Epidermal melanocyte (primary cell): Measurements from ENCODE around the gene PRKAA2.
"Not testable (repeated sequence)": the region's sequence is repeated elsewhere in the genome, so short reads cannot be mapped to it uniquely, and the experiment has no call there.

Experiments used
- DNase-seq: peaks from one replicate; pipeline ENCODE4 v3.0.0; 2011; ENCODE audit warnings: low spot score; ENCODE audit not compliant: insufficient read length

Gene PRKAA2

DNA sequence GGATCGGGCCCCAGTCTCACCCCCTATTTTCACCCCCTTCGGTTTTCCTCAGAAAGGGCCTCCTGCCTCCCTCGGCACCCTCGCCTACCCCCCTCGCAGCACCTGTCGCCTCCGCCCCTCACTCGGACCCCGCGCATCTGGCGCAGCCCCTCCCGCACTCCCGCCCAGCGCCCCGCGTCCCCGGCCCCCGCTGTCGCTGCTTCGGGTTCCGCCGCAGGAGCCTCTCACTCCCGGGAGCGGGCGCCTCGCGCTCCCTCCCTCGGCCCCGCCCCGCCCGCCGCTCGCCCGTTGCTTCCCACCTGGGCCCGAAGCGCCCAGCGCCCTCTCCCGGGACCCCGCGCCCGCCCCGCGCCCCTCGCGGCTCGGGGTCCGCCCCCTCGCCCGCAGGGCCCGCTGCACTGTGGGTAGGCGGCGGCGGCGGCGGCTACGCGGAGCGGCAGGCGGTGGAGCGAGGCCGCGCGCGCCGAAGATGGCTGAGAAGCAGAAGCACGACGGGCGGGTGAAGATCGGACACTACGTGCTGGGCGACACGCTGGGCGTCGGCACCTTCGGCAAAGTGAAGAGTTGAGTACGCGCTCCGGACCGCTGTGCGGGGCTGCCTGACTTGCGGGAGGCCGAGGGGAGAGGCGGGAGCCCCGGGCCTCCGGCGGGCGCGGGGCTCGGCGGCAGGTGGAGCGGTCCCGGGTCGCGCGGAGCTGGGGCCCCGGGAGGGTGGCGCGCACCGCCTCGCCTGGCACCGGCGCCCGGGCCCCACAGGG is at the start of gene PRKAA2:
TSS of gene PRKAA2 (plus strand) at position 396 of the 758 bp plus-strand sequence. CDS start at position 470, 74 bp downstream.
- DNase-seq = no peak

DNA sequence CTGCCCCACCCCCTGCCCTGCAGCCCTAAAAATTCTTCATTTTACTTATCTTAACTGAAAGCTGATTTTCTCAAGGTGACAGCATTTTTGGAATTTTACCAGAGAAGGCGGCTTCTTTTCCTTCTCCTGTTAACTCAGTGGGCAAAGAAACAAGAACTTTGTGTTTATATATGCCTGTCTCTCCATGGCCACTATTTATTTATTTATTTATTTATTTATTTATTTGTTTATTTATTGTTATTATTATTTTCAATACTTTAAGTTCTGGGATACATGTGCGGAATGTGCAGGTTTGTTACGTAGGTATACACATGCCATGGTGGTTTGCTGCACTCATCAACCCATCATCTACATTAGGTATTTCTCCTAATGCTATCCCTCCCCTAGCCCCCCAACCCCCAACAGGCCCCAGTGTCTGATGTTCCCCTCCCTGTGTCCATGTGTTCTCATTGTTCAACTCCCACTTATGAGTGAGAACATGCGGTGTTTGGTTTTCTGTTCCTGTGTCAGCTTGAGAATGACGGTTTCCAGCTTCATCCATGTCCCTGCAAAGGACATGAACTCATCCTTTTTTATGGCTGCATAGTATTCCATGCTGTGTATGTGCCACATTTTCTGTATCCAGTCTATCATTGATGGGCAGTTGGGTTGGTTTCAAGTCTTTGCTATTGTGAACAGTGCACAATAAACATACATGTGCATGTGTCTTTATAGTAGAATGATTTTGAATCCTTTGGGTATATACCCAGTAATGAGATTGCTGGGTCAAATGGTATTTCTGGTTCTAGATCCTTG is 49.5 kb upstream of the PRKAA2 start:
- DNase-seq = not testable (repeated sequence)

DNA sequence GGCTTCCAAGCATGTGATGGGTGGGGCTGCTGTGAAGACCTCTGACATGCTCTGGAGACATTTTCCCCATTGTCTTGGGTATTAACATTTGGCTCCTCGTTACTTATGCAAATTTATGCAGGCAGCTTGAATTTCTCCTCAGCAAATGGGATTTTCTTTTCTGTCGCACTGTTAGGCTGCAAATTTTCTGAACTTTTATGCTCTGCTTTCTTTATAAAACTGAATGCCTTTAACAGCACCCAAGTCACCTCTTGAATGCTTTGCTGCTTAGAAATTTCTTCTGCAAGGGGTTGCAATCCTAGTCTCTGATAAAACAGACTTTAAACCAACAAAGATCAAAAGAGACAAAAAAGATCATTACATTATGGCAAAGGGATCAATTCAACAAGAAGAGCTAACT is 35.0 kb upstream of the PRKAA2 start:
- not testable (repeated sequence) for DNase-seq

DNA sequence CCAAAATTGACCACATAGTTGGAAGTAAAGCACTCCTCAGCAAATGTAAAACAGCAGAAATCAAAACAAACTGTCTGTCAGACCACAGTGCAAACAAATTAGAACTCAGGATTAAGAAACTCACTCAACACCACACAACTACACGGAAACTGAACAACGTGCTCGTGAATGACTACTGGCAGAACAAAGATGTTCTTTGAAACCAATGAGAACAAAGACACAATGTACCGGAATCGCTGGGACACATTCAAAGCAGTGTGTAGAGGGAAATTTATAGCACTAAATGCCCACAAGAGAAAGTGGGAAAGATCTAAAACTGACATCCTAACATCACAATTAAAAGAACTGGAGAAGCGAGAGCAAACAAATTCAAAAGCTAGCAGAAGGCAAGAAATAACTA is 34.3 kb upstream of the PRKAA2 start:
- DNase-seq = not testable (repeated sequence)

DNA sequence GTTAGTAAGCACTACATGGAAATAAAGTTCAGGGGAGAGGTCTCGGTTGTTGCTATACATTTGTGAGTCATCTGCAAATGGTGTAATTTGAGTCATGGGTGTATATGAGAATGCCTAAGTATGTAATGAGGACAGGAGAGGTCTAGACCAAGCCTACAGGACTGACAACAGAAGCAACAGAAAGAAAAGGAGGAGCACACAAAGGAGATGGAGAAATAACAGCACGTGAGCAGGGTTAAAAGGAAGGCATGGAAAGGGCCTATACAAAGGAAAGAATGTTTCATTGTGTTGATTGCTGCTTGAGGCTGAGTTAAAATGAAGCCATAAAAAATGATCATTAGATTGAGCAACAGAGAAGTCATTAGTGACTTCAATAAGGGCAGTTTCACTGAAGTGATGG is 28.0 kb upstream of the PRKAA2 start:
- DNase-seq = no peak

DNA sequence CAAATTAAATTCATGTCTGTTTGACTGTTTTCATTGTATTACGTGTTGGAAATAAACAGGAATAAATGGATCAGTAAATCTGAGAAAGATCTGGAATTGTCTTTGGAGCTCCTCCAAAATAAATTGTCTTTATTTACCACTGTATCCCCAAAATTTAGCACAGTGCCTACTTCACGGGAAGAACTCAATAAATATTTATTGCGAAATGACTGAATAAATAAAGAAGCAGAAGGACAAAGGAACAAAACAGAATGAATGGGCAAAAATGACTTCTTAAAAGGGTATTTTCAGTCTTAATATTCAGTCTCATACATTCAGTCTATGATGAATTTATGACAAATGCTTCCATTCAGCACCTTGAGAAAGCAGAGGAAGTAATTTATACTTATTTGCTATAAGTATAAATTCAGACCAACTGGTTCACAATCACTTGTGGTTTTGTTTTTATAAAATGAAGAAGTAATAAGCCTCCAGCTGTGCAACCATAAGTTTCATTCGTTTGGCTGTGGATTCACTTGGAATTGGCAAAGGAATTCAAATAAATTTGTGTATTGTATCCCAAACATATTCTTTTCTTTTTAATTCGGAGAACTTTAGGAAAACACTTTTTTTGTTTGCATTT is 19.2 kb upstream of the PRKAA2 start:
- DNase-seq = no peak

DNA sequence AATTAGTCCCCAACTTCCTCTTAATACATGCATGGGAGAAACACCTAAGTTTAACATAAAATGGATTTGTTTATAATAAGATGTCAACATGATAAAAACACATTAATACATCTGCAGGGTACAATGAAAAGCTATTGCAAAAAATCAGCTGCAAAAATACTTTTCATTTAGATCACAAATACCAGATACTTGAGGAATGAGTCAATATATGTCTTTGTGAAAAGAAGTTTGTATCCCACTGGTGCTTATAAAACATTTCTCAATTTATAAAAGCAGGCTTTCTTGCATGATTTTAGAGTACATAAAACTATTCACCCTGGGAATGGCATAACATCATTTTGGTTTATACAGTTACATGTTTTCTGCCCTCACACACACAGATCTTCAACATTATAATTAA is 18.6 kb upstream of the PRKAA2 start:
- DNase-seq = no peak

DNA sequence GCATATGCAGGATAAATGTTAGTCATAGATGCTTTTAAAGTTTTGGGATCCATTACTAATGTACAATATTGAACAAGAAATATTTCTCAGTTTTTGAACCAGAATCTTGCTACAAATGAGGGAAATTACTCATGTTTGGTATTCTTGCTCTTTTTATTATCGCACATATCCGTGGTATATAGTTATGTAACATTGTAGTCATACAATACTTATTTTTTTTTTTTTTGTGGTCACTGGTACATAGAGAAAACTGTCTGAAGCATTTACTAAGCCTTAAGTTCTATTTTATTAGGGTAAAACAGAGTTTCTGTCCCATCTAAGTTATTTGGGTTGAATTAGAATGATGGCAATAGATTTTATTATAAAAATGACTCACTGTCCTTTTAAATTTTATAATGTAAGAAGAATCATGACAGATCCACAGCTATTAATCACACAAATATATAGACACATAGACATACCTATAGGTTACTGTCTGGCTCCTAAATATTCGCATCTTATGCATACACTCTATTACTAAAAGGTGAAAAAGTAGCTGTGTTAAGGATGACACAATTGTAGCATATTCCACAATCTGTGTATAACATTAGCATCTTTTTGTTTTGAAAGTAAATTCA is 18.0 kb upstream of the PRKAA2 start:
- DNase-seq = no peak

DNA sequence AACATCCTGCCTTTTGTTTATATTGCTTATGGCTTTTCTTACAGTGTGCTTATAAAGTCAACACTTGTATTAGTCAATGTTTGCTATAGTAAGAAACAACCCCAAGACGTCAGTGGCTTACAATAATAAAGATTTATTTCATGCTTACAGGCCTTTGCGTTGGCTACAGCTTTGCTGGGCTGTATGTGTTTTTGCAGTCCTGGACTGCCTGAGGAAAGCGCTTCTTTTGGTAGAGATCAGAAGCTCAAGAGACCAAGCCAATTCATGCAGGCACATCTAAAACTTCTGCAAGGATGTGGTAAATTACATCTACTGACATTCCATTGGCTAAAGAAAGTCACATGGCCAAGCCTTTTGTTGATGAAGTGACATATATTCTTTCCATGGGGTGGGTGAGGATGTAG is 17.5 kb upstream of the PRKAA2 start:
- no peak for DNase-seq

DNA sequence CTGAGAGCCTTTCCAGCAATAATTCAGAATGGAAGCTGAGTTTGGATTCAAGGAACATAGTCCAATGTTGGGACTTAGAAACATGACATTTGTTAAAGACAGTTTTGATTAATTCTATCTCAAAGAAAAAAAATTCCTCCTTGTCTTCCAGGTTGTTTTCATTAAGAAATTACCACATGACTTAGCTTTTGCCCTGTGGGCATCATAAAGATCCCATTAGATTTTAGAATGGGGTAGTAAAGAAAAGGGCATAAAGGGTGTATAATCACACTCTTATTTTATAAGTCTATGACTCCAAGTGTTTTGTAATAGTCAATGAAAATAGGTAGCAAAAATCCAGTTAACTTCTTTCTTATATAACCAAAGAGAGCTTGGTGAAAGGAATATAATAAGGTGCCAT is 14.3 kb upstream of the PRKAA2 start:
- no peak for DNase-seq

DNA sequence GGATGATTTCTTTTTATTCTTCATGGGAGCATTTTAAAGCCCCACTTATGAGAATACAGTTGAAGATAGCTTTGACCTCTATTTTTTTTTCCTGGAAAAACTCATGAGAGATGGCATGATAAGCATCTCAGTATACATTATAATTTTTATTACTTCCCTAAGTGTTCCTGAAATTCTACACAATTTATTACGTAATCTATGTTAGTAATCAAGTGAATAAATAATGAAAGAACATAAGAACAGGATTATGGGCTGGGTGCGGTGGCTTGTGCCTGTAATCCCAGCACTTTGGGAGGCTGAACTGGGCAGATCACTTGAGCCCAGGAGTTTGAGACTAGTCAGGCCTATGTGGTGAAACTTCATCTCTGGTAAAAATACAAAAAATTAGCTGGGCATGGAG is 13.2 kb upstream of the PRKAA2 start:
- no peak for DNase-seq

DNA sequence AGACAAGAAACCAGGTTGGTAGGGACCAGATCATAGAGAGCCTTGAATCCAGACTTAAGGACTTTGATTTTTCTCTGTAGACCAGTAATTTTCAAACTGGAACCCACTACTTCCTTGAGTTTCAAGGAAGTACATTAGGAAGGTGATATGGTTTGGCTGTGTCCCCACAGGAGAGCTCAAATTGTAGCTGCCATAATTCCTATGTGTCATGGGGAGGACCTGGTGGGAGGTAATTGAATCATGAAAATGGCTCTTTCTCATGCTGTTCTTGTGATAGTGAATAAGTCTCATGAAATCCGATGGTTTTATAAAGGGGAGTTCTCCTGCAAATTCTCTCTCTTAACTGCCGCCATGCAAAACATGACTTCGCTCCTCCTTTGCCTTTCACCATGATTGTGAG is 10.1 kb upstream of the PRKAA2 start:
- DNase-seq = no peak

DNA sequence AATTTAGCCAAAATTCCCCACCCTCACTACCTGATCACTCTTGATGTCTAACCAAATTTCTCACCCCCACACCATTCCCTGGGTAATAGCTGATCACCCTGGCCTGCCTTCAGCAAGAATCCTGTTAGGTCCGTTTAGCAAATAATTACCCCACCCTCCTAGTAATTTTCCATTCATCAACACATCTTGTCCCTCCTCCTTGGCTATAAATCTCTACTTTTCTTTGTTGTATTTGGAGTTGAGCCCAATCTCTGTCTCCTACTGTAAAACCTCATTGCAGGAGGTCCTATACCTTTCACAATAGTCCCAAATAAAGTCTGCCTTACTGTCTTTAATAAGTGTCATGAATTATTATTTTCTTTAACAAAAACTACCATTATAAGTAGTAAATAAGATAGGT is 6.9 kb upstream of the PRKAA2 start:
- no peak for DNase-seq

DNA sequence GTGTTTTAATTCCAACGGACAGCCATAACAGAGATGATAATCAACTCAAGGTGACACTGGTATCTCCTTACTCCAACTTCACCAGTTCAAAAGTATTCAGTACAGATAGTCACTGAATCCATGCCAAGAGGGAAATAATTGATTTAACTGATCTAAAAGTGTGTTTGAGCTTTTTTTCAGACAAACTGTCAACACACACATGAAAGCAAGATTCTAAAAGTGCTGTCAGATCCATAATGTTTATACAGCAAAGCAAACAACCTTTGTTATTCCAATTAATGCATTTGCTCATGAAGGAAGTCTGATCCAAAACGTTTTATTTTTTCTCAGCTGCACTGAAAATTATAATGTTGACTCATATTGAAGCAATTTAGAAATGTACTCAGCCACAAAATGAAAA is 5.9 kb upstream of the PRKAA2 start:
- DNase-seq = no peak

DNA sequence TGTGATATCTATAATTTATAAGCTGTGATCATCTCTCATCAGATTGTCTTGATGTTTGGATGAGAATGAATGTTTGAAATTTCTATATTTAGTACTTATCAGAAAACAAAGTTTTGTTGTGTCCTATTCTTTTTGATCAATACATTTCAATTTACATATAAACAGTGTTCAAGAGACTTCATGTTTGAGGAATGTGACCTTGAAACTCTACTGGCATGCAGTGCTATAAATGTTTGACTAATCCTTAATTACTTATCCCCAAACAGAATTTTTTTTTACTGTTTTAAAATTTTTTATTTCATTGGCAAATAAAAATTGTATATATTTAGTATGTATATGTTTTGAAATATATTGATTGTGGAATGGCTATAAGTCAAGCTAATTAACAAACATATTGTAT is 1.5 kb upstream of the PRKAA2 start:
- no peak for DNase-seq

DNA sequence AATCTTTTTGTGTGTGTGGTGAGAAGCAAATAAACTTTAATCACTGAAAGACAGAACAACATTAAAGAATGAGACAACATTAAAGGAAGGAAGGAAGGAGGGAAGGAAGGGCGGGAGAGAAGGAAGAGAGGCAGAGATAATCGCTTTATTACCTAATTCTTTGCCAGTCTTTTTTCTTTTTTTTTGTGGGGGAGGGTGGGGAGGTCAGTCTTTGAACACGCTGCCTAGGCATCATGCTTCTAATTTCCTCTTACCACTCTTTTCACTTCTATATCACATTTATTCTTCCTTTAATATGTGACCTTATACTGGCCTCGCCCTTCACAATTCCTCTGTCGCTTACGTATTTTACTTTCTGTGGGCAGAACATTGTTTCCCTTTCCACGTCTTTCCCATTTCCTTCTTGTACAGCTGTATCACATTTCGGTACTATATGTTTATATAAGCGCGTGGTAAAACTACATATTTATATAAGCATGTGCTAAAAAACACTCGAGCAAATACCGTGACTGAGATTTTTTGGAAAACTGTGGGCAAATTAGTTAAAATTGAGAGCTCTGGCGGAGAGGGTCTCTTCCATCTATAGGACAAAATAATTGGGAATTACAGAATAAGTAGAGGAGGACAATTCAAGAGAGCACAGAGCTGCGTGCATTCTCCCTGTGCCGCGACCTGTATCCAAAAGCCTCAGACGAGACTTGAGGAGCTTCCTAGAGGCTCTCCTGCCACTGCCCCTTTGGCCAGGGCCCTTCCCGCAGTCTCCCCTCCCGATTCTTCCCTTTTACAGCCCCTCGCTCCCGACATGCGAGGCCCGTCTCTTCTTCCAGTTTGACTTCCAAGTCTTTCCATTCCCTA is 823 bp upstream of the PRKAA2 start:
- DNase-seq = no peak

DNA sequence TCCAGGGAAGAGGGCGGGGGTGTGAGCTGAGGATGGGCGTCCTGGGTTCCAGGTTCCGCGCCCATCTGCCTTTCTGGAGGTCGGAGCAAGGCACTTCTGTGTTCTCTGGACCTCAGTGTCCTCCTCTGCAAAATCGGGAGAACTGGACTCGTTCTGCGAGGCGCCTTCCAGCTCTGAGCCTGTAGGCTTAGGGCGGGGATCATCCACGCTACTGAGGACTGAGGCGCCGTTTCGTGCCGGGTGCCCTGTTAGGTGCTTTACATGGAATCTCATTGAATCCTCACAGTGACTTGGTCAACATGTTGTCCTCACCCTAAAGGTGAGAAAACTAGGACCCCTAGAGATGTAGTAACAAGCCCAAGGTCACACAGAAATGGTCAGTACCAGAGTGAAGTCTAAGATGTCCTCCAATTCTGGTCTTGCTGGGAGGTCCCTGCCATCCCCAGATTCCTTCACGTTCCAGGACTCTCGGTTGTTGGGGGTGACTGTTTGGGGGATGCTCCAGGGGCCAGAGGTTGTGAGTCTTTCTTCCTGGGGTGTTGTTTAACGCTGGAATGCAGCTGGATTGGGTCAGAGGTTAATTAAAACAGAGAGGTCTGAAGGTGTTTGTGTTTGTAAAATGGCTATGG is 677 bp downstream of the PRKAA2 start:
- DNase-seq = no peak

DNA sequence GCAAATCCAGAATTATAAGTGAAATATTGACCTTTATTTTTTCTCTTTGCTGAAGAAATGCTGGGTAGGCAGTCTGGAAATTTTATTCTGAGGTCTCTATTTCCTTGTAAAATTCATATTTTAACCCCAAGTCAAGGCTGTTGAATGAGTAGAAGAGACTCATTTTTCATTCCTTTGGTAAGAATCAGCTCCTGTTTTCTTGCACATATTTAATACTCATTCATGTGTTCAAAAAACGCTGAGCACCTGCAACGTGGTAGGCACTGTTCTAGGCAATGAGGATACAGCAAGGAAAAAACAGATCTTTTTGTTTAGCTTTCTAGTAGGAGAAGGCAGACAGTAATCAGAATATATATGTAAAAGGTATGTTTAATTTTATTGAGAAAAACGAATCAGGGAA is 1.5 kb downstream of the PRKAA2 start:
- no peak for DNase-seq

DNA sequence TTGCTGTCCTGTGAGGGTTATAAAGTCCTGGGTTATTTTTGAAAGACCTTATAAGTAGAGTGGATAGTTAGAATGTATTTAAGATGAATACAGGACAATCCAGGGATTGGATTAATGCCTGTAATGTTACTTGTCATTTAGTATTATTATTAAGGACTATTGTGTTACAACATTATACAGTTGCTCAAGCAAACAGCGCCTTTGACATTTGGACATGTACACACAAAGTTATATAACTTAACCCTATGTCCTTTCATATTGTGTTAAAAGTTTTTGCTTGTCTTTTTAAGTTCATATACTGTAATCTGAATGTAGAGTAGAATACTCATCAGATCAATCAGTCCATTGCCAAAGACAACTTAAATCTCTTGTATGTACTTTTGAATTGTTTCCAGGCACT is 2.0 kb downstream of the PRKAA2 start:
- DNase-seq = no peak

DNA sequence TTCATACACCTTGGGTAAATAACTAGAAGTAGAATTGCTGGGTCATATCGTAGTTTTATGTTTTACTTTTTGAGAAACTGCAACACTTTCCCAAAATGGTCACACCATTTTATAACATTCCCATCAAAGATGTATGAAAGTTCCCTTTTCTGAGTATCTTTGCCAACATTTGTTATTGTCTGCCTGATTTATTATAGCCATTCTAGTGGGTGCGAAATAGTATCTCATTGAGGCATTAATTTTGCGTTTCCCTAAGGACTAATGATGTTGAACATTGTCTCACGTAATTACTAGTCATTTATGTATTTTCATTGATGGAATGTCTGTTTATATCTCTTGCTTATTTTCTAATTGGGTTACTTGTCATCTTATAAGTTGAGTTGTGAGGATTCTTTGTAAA is 3.4 kb downstream of the PRKAA2 start:
- DNase-seq = no peak
